Cerebellar cortex (tissue), 1 donor: Measurements from ENCODE around the gene DCUN1D3.
"Not testable (repeated sequence)": the region's sequence is repeated elsewhere in the genome, so short reads cannot be mapped to it uniquely, and the experiment has no call there.

ENCODE experiments used
- DNase-seq: peaks from one replicate; pipeline ENCODE4 v3.0.0-alpha.2; 2015; ENCODE audit warnings: low spot score

The DCUN1D3 gene

GRCh38 chr16:20822521-20823325 is 77.4 kb downstream of the DCUN1D3 start:
- DNase-seq = no peak

- DNase-seq = no peak
Observed at GRCh38 chr16:20821682-20822081, 78.5 kb downstream of the DCUN1D3 start.

GRCh38 chr16:20818929-20819585 is 81.1 kb downstream of the DCUN1D3 start:
- no peak for DNase-seq

DNA sequence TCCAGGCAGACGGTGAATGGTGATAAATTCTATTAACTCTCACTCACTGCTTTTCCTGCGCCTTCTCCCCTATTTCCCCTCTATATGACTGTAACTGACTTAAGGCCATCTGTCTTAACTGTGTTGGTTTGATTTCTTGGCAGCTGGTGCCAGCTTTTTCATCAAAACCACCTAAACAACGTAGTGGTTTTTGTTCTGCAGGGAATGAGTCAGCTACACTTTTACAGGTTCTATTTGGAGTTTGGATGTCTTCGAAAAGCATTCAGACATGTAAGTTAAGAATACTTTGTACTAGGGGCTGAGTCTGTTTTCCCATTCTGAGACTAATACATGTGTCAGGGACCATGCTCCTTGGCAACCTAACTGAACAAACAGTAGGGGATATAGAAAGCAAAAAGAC is 85.4 kb downstream of the DCUN1D3 start:
- DNase-seq = no peak

DNA sequence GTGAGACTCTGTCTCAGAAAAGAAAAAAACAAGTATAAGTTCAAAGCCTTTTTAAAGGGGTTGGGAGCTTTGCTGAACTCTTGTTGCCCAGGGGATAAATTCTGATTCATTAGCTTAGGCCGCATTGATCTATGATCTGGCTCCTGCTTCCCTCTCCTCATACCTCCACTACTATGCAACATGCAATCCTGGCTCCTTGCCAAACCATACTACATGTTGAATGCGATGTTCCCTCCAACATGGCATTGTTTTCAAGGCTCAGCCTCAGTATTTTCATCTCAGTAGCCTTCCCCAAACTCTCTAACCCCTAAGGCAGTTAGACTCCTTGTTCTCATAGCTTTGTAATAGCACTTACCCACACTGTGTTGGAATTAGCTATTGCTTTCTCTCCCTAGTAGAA is 87.6 kb downstream of the DCUN1D3 start:
- DNase-seq = no peak

DNA sequence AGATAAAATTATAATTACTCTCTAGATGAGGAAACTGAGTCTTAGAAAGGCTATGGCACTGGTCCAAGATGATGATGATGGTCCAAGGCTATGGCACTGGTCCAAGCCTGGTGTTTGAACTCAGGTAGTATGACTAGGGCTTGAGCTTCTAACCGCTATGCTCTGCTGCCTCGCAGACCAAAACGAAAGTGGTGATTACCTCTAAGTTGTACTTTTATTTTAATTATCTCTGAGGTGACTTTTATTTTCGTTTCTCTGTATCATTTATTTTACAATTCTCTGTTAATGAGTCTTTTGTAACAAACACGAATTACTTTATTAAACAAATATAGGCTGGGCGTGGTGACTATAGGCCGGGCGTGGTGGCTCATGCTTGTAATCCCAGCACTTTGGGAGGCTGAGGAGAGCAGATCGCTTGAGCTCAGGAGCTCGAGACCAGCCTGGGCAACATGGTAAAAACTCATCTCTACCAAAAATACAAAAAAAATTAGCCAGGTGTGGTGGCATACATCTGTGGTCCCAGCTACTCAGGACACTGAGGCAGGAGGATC is 88.2 kb downstream of the DCUN1D3 start:
- no peak for DNase-seq

DNA sequence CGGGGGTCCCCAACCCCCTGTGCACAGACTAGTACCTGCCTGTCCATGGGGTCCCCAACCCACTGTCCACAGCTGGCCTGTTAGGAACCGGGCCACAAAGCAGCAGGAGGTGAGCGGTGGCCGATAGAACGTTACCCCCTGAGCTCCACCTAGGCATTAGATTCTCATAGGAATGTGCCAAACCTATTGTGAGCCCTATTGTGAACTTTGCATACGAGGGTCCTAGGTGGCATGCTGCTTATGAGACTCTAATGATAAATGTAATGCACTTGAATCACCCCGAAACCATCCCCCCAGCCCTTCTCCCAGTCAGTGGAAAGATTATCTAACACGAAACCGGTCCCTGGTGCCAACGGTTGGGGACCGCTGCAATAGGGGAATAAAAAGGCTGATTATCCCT is 92.3 kb downstream of the DCUN1D3 start:
- DNase-seq = no peak

GRCh38 chr16:20806168-20807050 is 93.7 kb downstream of the DCUN1D3 start, which contains the start of the genes ERI2 and REXO5:
ERI2 (minus strand) TSS chr16:20806472; CDS start chr16:20806430, 42 bp downstream.
REXO5 (plus strand) TSS chr16:20806527; CDS start chr16:20806954, 427 bp downstream.
- peak; percentile 95 for DNase-seq

DNA sequence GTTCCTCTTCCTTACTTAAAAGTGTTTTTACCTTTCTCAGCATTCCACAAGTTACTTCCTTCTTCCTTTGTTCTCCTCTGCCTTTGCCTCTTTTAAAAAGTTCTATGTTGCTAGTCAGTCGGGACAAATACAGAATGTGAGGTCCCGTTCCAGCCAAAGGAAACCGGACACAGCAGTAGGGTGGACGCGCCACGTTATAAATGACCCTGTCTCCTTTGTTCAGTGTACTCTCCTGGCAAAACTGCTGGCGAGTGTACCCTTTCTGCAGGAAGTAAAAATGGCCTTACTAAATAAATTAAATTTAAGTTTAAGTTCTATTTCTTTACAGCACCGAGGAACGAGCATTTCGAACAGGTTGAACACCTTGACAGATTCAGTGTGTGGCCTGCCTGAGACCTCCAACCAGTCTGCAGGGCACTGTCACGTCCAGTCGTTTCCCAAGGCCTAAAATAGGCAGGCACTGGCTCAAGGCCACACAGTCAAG is 94.4 kb downstream of the DCUN1D3 start:
- DNase-seq = not testable (repeated sequence)
